GM12873 (cell line): Measurements from ENCODE around the gene ARL15.

ENCODE experiments used
- CTCF ChIP-seq: IDR thresholded peaks from 2 replicates; pipeline ENCODE4 v1.5.1; 2012; ENCODE audit warnings: low read depth, mild to moderate bottlenecking, moderate library complexity, low read length, control low read depth; ENCODE audit not compliant: insufficient read depth; ENCODE audit errors: missing control alignments

The ARL15 gene

GRCh38 chr5:54224103-54224826 is 86.1 kb downstream of the ARL15 start:
- TF ChIP-seq CTCF: no peak

GRCh38 chr5:54222336-54222735 is 88.0 kb downstream of the ARL15 start:
- TF ChIP-seq CTCF: no peak

- no peak for TF ChIP-seq CTCF
These were observed 89.2 kb downstream of the ARL15 start for GRCh38 chr5:54221135-54221534.

GRCh38 chr5:54220230-54221040 is 89.9 kb downstream of the ARL15 start:
- no peak for TF ChIP-seq CTCF

- peak; percentile 64 for TF ChIP-seq CTCF
These were observed 92.4 kb downstream of the ARL15 start for GRCh38 chr5:54217826-54218503.

- no peak for TF ChIP-seq CTCF
These were observed 95.1 kb downstream of the ARL15 start for GRCh38 chr5:54215233-54215736.

GRCh38 chr5:54214722-54215121 is 95.7 kb downstream of the ARL15 start:
- no peak for TF ChIP-seq CTCF
